ENCODE data around the gene NFATC1. TPM values are rescaled to one million over a fixed set of nuclear protein-coding genes. Genes with fewer than 3 reads are reported as not detected.

The NFATC1 gene
- polyA plus RNA-seq, 1 experiment = 0.73 TPM

- Histone ChIP-seq H3K9me3 (ENCODE audit: control insufficient read depth, insufficient read depth, low read length) (peaks cover 3% of the 10 kb centered on the region; the same call in 1 of the 2 replicates), H3K27me3 (ENCODE audit: control insufficient read depth, insufficient read depth, low read length) (no peaks in the 10 kb centered on the region), H3K27ac (ENCODE audit: low read depth, low read length) (no peak overlapping the region), H3K4me3 (ENCODE audit: low read depth, low read length) (no peak overlapping the region)
- ChIA-PET CTCF (no interaction called here), POLR2A (no interaction called here)
- no peak for TF ChIP-seq CTCF (IDR thresholded peaks at IDR 0.05; ENCODE audit: low read depth, low read length)
- no peak for DNase-seq (ENCODE audit: low read depth, low spot score)
Observed at GRCh38 chr18:79434607-79435401, 39.1 kb downstream of the NFATC1 start.

GRCh38 chr18:79436556-79437275 is 41.0 kb downstream of the NFATC1 start:
- Histone ChIP-seq H3K27me3 (ENCODE audit: control insufficient read depth, insufficient read depth, low read length) (no peaks in the 10 kb centered on the region), H3K9me3 (ENCODE audit: control insufficient read depth, insufficient read depth, low read length) (peaks cover 8% of the 10 kb centered on the region; the same call in 1 of the 2 replicates), H3K4me3 (ENCODE audit: low read depth, low read length) (no peak overlapping the region), H3K27ac (ENCODE audit: low read depth, low read length) (no peak overlapping the region)
- ChIA-PET POLR2A (no interaction called here), CTCF (no interaction called here)
- no peak for TF ChIP-seq CTCF (IDR thresholded peaks at IDR 0.05; ENCODE audit: low read depth, low read length)
- DNase-seq (ENCODE audit: low read depth, low spot score) = no peak

- Histone ChIP-seq H3K9me3 (ENCODE audit: control insufficient read depth, insufficient read depth, low read length) (peaks cover 8% of the 10 kb centered on the region; the same call in 1 of the 2 replicates), H3K27ac (ENCODE audit: low read depth, low read length) (no peak overlapping the region), H3K27me3 (ENCODE audit: control insufficient read depth, insufficient read depth, low read length) (no peaks in the 10 kb centered on the region), H3K4me3 (ENCODE audit: low read depth, low read length) (no peak overlapping the region)
- CTCF ChIA-PET = no interaction called here
- no peak for DNase-seq (ENCODE audit: low read depth, low spot score)
- POLR2A ChIA-PET = no interaction called here
- no peak for TF ChIP-seq CTCF (IDR thresholded peaks at IDR 0.05; ENCODE audit: low read depth, low read length)
Observed at GRCh38 chr18:79438089-79438897, 42.6 kb downstream of the NFATC1 start.

- ChIA-PET POLR2A (no interaction called here), CTCF (no interaction called here)
- Histone ChIP-seq H3K27me3 (ENCODE audit: control insufficient read depth, insufficient read depth, low read length) (no peaks in the 10 kb centered on the region), H3K4me3 (ENCODE audit: low read depth, low read length) (no peak overlapping the region), H3K9me3 (ENCODE audit: control insufficient read depth, insufficient read depth, low read length) (peaks cover 8% of the 10 kb centered on the region; the same call in 1 of the 2 replicates), H3K27ac (ENCODE audit: low read depth, low read length) (no peak overlapping the region)
- no peak for DNase-seq (ENCODE audit: low read depth, low spot score)
- no peak for TF ChIP-seq CTCF (IDR thresholded peaks at IDR 0.05; ENCODE audit: low read depth, low read length)
Observed at GRCh38 chr18:79438898-79439627, 43.3 kb downstream of the NFATC1 start.
